Cardiac atrium fibroblast (primary cell): ENCODE measurements around the gene RDH11. TPM values are rescaled to one million over a fixed set of nuclear protein-coding genes. Genes with fewer than 3 reads are reported as not detected.

Experiments used
- total RNA-seq: library from RNA; depleted of rRNA; stranded (reverse); fragments of >200 nt; gene quantifications from 2 replicates; pipeline ENCODE4 v1.2.3, GENCODE V29; 2015

The RDH11 gene
- total RNA-seq, result 78.9 and 112 TPM in 2 replicates

DNA sequence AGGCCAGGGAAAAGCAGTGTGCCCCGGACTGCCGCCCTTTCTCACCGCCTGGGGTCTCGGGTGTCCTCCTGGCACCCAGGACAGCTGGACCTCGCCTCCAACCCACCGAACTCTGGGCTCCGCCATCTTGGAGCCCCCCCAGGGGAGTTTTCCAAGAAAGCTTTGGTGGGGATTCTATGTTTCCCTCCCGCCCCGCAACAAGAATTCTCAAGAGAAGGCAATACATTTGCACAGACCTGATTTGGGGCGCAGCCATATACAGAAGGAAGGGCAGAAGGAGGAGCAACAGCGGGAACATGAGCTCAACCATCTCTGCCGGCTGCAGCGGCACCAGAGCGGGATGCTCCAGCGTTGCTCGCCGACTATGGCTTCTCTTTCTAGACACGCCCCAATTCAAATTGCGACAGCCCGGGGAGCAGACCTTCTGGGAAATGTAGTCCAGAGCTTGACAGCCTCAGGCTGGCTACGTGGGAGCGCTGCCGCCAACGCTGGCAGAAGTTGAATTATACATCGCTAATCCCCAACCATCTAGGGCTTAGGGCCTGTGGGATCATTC is at the start of gene RDH11:
Gene RDH11, minus strand, starts transcription at position 371 of the 556 bp plus-strand sequence. Its CDS starts 61 bp downstream, at position 310.

DNA sequence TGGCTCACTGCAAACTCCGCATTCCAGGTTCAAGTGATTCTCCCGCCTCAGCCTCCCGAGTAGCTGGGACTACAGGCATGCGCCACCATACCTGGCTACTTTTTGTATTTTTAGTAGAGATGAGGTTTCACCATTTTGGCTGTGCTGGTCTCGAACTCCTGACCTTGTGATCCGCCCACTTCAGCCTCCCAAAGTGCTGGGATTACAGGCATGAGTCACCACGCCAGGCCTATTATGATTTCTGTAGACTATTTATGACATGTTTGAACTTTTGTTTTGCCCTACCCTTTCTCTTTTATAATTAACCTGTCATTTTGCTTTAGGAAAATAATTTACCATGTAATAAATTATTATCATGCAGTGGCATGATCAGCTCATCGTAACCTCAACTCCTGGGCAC is 5.9 kb upstream of the RDH11 start, which contains the start of gene RDH12:
Gene RDH12, plus strand, starts transcription at position 395 of the 400 bp plus-strand sequence. CDS start 20,757 bp downstream, outside the sequence.

DNA sequence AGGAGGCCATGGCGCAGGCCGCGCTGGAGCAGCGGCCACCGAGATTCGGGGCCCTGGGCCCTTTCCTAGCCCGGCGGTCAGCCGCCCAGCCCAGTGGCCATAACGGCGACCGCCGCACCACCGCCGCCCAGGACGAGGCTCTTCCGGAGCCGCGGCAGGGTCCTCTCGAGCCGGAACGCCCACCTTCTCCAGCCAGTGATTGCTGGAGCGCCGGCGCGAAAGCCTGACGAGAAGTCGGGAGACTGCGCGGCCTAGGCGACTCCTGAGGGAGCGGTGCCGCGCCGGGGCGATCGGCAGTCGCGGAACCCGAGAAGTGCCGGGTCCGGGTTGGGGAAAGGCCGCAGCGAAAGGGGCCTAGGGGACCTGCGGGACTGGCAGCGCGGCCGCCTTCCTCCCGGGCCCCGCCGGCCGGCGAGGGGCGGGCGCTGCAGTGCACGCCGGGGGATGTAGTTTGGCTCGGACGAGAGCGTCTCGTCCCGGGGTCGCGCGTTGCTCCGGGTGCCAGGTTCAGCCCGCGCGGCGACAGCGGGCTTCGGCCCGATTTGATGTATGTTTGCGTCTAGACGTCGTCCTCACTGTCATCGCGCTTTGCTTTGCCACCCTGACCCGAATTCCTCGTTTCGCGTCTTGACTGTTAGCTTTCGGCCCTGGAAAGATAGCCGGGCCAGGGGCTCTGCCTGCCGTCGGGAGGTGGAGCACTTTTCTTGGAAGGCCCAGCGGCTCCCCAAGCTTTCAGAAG is 20.9 kb downstream of the RDH11 start, which contains the start of gene VTI1B:
Gene VTI1B, minus strand, starts transcription at position 153 of the 739 bp plus-strand sequence. Its CDS starts 143 bp downstream, at position 10.

Other genes starting within 250 kb of the RDH11 start
- gene TMEM229B, start 207.0 kb downstream of the RDH11 start, total RNA-seq, result 3.6 TPM in 1 of 2 replicates, not detected in the other
- gene PLEKHH1, start 162.5 kb downstream of the RDH11 start, total RNA-seq, result under 0.01 TPM in 1 of 2 replicates, not detected in the other
- 24.6 and 24.9 TPM in 2 replicates for gene PIGH, start 95.5 kb downstream of the RDH11 start, total RNA-seq
- 2.0 and 2.8 TPM in 2 replicates for gene ARG2, start 75.8 kb downstream of the RDH11 start, total RNA-seq
- 47.5 and 53.1 TPM in 2 replicates for gene VTI1B, start 21.1 kb downstream of the RDH11 start, total RNA-seq
- not detected in 2 replicates for gene RDH12, start 6.1 kb upstream of the RDH11 start, total RNA-seq
- 6.8 and 9.0 TPM in 2 replicates for gene ZFYVE26, start 120.8 kb upstream of the RDH11 start, total RNA-seq
- 7.6 TPM in 2 replicates for gene RAD51B, start 124.0 kb upstream of the RDH11 start, total RNA-seq